NCI-H1092 (cell line): ENCODE data around the gene SHC3.
A peak's percentile ranks its signal among the peaks of the same experiment; 100 is the strongest.

Experiments used
- DNase-seq: peaks from one replicate; lab custom pipeline; 2025; lab: John Stamatoyannopoulos, UW

Gene SHC3

DNA sequence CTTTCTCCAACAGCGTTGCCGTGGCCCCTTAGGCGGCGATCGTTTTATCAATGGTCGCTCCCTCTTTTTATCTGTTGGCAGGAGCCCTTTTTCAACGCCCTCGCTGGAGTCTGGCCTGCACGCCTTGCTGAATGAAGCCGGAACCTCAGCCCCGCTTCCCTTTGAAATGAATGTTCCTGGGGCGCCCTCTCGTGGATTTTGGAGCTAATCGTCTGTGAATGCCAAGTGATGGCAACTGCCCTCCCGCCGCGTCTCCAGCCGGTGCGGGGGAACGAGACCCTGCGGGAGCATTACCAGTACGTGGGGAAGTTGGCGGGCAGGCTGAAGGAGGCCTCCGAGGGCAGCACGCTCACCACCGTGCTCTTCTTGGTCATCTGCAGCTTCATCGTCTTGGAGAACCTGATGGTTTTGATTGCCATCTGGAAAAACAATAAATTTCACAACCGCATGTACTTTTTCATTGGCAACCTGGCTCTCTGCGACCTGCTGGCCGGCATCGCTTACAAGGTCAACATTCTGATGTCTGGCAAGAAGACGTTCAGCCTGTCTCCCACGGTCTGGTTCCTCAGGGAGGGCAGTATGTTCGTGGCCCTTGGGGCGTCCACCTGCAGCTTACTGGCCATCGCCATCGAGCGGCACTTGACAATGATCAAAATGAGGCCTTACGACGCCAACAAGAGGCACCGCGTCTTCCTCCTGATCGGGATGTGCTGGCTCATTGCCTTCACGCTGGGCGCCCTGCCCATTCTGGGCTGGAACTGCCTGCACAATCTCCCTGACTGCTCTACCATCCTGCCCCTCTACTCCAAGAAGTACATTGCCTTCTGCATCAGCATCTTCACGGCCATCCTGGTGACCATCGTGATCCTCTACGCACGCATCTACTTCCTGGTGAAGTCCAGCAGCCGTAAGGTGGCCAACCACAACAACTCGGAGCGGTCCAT, 177.4 kb downstream of the SHC3 start:
- peak; percentile 76 for DNase-seq

DNA sequence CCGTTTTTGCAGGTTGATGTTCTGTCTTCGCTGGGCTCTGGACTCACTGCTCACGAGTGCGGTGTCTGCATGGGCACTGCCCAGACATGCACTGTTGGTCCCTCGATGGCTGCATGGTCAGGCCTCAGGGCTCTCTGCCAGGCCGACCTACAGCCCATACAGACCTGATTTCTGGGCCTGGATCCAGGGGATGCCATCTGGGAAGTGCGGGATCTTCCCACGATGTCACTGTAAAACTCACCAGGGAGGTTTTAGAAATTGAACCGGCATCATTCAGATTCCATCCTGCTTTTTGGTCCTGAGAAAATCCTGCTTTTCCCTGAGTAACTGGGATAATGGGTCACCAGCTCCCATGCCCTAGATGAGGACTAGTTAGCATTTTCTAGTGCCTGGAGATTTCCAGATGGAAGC, 178.2 kb downstream of the SHC3 start:
- DNase-seq = no peak

DNA sequence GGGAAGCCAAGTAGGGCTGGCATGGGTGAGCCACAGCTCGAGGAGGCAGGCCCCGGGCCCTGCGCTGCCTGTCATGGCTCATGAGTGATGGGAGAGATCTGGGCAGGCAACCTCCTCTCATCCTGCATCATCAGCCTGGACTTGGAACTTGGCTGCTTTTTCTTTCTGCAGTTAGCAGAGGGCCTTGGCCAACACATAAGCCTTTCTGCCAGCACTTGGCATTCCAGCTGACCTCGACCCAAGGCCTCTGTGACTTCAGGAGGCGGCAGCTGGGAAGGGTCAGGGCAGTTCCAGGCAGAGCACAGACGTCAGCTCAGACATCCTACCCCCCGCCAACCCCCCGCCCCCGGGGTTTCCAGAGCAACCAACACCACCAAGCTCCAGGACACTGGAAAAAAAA, 179.7 kb downstream of the SHC3 start:
- DNase-seq = no peak

DNA sequence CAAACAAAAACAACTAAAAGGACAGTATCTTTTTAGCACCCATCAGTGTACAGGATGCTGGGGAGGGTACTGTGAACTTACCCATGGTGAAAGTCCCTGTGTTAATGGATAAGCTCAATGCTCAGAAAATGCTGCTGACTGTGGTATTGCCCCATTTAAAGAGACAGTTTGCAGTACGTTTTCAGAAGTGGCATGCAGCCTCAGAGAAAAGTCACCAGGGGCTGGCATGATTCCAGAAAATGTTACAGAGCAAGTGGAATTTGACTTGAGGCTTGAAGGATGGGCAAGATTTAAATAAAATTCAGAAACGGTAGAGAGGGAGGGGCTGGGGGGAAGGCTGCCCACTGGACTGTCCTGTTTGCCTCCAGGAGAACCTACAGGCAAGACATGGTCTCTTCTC, 180.1 kb downstream of the SHC3 start:
- DNase-seq = no peak

DNA sequence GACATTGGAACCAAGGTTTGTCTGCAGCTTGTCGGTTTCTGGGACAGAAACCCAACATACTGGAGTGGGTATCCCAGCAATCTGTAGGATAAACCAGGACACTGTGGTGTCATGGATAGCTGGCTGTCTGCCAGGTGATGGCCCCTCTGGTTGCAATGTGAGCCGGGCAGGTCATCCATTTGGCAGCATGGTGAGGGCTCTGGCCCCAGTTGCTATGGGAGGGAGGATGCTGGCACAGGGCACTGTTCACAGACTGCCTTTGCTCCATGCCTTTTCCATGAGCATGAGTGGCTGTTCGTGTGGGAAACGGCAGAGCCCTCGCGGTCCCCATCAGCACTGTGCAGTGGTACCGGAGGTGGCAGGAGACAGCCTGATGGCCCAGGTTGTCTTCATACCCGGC, 181.0 kb downstream of the SHC3 start:
- DNase-seq = no peak

DNA sequence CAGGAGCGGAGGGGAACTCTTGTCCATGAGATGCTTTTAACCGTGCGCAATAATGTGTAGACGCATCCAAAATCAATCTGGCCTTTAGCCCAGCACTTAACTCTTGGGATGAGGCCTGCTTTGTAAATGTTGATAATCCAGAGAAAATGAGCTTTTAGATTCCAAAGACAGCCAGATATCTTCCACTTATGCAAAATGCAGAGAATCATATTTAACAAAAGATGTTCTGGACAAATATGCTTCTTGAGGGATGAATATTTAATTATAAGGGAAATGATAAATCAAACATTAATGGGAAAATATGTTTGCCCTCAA, 181.7 kb downstream of the SHC3 start:
- no peak for DNase-seq

DNA sequence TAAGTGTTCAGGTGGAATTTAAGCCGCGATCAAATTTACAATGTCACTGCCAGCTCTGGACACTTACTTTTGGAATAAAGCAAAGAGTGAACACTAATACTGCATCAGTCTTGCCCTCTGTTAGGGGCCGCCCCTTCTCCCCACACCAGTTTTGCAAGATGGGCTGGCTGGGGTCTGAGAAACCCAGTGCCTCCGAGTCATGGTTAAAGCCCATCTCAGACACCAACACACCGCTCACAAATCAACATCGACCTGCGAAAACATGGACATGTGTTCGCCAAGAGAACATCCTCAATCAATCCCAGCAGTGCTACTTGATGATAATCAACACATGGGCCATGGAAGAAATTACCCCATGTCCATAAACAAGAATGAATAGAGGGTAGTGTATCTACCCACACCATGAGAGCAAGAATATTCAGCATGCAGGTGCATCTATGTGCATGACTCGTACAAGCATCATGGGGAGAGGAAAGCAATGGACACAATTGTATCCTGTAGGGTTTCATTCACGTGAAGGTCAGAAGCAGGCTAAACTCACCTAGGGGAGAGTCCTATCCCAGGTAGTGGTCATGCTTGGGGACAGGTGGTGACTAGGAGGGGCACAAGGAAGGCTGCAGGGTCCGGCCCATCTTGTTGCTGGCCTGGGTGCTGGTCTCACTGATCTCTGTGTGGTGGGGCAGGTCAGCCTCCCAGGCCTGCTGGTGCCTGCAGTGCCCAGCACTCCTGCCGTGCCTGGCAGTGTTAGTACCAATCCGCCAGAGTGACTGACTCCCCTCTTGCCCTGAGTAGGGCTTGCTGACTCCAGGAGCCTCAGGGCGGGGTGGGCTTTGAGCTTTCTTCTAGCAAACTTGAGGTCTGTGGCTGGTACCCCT, 182.3 kb downstream of the SHC3 start:
- DNase-seq = no peak

DNA sequence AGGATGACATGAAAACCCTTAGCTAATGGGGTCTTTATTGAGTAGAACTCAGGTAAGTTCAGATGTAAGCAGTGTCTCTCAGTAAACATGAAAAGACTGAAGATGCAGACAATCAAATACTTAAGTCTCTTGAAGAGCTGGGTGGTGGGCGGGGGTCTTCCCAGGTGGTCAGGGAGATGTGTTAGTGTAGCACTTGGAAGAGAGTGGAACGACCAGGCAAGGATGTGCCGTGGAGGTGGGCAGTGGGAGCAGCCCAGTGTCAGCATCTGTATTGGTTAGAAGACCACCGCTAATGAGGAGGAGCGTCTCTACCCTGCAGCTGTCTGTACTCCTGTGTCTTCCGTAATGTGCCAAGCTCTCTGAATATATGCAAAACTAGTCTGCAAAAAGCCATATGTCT, 183.0 kb downstream of the SHC3 start:
- no peak for DNase-seq

DNA sequence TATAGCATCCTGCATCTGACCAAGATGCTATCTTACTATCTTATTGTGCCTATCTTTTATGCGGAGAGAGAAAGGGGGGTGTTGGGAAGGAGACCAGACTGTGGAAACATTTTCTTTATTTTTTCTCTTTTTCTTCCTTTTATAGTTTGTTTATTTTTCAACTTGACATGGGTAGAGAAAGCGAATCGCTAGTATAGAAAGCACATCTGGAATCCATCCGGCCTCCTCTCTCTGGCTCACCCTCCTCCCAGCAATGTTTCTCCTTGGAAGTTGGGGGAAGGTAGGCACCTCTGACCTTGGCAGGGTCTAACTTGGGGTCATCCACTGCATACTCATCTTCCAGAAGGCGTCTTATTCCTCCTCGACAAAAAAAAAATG, 183.4 kb downstream of the SHC3 start:
- no peak for DNase-seq

DNA sequence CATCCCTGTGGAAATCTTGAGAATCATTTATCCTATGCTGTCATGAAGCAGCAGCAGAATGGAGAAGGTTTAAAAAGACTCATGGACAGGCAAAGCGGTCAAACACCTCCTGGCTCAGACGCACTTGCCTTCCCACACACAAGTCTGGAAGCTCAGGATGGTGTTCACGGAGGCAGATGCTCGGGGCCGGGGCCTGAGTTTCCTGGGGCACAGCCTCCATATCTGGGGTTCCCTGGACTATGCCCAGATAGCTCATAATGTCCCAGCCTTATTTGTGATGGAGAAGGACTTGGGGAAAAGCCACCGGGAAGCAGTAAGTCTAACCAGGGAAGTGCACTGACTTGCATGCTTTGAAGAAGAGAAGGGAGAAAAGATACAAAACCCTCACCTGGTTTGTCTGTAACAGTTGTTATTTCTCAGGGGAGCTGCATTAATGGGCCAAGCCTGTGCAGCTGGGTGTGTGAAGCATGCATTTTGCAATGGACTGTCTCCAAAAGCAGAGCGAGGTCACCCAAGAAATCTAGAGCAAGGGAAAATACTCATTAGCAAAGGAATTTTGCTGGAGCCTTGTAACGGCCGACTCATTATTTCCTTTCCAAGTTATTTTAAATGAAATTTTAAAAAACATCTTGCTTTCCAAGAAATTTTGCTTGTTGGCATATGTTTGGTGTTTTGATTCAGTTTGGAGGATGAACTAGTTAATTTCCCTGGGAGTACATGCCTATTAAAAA, 184.0 kb downstream of the SHC3 start:
- DNase-seq = no peak

DNA sequence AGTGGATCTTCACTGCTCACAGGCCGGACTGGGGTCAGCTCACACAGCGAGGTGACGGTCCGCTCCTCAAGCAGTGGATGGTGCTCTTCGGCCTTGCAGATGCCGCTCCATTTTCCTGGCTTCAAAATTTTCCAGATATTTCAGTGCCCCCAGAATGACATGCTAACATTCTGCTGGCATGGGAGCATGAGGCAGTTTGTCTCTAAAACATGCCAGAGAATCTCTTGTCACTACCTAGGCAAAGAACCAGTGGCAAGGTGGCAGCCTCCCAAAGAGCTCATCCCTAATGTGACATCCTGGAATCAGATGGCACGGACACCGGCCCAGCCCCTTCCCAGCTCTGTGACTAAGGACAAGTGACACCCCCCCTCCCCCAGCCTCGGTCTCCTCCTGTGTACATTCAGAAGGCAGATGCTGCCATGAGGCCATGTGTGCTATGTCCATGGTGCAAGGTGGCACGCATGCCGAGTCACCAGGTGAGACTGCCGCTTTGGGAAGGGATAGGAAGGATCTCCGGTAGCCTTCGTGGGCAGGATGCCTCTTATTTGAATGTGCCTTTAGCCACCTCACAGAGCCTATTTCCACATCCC, 184.7 kb downstream of the SHC3 start:
- no peak for DNase-seq

DNA sequence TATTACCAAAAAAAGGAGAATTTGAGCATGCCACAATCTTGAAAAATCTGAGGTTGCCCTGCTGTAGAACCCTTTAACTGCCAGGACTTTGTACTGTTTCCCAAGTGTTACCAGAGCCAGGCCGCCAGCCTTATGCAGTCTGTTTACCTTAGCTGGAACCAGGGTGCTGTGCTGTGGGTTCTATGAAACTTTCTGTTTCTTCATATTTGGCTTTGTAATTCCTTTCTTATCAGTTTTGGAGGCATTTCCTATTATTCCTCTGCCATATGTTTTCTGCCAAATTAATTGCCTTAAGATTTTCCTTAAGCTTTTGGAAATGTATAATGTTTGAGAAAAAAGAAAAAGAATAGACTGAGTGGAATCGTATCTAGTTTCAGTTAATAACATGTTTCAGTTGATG, 185.3 kb downstream of the SHC3 start:
- DNase-seq = no peak

DNA sequence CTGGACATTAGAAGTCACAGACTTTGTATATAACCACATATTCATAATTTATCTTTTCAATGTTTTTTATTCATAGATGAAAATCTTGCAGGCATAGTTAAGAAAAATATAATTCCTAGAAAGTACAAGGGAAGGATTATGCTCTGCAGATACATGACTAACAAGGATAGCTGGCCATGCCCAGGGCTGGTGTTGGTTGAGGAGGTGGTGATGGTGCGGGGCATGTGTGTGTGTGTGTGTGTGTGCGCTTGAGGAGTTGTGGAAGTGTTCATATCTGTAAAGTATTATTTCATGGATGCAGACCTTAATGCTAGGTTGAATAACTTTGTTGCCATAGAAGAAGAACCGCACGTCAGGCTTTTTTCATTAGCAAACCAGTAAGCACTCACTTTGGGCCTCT, 186.1 kb downstream of the SHC3 start:
- no peak for DNase-seq

DNA sequence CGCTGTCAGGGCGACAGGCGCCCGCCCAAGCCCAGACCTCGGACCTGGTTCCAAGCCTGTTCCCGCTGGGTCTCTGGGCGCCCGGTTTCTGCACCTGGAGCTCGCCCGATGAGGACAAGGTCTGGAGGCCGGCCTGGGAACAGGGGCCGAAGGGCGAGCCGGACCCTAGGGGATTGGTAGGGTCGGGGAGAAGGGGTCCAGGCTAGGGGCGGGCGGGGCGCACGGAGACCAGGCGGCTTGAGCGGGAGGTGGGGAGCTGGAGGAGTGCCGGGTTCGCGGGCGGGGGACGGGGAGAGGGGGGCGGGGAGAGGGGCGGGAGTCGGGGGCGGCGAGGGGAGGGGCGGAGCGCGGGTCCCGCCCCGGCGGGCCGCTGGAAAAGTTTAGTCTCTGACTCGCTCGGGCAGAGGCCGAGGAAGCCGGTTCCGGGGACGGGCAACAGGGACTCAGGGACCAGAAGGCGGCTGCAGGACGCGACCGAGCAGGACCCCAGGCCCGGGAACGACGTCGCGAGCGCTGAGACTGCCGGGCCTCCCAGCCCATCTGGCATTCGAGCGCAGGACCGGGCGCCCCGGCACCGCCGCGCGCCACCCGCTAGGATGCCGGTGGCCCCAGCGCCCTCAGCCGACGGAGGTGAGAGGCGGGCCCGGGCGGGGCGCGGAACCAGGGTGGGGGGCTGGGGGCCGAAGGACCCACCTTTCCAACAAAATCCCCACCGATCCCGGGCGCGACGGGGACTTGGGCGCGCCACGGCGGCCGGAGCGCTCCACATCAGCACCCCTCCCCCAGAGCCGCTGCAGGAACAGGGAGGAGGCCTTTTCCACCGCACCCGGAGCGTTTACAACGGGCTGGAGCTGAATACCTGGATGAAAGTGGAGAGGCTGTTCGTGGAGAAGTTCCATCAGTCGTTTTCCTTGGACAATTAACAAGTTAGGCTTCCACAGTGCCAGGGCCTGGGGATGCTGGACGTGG, 187.3 kb downstream of the SHC3 start, which contains the start of gene S1PR3:
Gene S1PR3 (plus strand): TSS at position 403 of the 969 bp plus-strand sequence. CDS start 9,733 bp downstream, outside the sequence.
- no peak for DNase-seq

DNA sequence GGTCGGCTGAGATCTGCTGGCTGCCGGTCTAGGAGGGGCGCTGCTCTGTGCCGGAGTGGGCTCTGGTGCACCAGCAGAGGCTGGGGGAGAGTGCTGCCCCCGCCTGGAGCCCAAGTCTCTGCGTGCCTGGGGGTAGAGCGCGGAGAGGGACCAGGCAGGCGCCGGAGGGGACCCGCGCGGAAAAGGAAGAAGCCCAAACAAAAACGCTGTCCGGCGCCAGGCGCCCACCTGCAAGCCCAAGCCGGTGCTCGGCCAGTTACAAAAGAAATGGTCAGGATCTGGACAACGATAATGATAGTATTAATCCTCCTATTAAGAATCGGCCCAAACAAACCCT, 187.9 kb downstream of the SHC3 start:
- no peak for DNase-seq

DNA sequence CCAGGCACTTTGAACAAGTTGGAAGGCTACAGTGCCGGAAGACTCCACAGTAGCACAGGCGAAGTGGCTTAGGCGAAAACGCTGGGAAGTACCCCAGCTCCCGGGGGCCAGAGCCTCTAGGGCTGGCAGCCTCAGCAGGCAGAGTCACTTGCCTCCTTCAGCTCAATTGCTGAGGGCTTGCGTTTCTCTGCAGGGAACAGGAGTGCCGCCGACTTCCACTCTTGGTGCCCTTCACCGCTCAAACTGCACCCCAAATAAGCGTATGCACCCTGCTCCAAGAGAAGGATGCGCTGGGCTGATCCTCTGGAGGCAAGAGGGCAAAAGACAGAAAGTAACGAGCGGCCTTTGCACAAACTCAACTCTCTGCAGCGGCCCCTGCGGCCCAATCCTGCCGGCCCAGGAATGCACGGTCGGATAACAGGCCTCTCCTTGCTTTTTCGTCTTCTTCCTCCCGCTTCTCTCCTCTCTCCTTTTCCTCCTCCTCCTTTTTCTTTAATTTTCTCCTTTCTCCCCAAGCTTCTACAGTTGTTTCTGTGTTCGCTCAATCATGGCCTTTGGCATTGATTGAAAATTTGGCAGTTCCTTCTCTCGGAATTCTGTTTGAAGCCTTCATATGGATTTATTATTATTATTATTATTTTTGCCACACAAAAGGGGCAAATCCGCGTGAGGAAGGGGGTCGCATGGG, 188.4 kb downstream of the SHC3 start:
- no peak for DNase-seq

DNA sequence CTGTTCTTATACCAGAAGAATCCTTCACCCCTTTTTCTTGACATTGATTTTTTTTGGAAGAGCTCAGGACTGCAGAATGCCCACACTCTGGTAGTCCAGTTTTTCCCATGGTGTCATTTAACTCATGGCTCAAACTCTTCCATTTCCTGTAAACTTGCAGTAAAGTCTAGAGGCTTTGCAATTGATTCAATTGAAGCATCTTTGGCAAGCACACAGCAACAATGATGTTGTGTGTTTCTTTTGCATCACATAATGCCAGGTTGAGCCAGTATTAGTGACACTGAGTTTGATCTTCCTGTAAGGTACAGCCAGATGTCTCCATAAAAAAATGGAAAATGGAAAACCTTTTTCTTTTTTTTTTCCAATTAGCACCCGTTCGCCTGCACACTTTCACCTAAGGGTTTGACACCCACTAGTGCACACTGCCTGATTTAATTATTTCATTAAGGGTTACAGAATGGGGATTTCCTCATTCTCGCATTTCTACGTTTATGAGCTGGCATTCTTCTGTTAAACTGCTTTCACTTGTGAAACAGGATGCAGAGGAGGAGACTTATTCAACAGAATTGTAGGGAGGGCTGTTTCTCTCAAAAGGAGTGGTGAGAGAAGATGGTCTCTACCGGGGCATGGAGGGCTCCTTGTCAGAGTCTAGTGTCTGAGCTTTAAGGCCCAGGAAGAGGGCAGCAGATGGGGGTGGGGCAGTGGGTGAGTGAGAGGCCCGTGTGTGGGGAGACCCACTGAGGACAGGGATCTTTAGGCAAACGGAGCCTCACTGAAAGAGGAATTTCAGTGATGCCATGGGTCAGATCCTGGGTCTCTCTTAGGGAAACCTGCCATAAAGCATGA, 189.6 kb downstream of the SHC3 start:
- DNase-seq = no peak

DNA sequence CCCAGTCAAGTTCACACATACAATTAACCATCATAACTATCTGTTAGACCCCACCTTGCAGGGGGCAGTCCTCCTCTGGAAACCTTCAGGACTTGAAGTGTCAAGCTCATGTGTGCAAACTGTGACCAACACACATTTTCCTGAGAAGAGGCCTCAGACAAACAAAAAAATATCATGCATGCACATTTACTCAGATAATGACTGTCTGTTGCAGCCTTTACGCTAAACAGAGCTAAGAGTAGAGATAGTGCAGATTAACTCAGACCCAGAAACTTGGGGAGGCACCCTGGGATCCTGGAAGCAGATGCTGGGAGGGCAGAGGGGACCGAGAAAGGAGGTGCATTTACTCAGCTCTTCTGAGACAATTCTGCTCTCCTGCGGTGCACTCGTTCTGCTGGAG, 191.0 kb downstream of the SHC3 start:
- no peak for DNase-seq

DNA sequence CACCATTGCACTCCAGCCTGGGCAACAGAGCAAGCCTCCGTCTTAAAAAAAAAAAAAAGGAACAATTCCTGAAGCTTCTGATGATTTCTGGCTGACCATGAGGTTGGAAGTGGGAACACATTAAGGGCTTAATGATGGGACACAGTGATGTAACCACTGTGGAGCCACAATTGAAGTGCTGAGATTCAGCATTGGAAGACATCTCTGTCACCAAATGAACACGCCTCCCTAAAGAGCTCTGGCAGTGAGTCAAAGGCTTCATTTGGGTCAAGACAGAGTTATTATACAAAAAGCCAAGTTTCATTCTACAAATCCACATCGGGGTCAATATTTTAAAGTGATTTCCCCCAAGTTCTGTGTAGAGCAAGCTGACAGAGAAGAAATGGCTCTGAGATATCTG, 191.8 kb downstream of the SHC3 start:
- DNase-seq = no peak
